Measurements from ENCODE around the gene AMIGO1.

DNA sequence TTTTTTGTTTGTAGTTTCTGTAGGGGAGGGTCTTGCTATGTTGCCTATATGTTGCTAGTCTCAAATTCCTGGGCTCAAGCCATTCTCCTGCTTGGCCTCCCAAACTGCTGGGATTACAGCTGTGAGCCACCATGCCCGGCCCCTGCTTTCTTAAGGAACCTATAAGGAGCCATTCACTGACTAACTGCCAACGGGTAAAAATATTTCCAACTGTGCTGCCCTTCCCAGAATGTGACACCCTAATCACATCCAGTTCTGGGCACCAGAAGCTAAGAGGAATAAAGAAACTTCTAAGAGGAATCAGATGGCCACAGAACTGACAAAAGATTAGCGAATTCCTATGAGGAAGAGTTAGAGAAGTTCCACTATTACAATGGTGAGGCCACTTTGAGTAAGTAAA, 36.7 kb downstream of the AMIGO1 start:
- TF ChIP-seq, protein P1, sequence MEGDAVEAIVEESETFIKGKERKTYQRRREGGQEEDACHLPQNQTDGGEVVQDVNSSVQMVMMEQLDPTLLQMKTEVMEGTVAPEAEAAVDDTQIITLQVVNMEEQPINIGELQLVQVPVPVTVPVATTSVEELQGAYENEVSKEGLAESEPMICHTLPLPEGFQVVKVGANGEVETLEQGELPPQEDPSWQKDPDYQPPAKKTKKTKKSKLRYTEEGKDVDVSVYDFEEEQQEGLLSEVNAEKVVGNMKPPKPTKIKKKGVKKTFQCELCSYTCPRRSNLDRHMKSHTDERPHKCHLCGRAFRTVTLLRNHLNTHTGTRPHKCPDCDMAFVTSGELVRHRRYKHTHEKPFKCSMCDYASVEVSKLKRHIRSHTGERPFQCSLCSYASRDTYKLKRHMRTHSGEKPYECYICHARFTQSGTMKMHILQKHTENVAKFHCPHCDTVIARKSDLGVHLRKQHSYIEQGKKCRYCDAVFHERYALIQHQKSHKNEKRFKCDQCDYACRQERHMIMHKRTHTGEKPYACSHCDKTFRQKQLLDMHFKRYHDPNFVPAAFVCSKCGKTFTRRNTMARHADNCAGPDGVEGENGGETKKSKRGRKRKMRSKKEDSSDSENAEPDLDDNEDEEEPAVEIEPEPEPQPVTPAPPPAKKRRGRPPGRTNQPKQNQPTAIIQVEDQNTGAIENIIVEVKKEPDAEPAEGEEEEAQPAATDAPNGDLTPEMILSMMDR (IDR thresholded peaks at IDR 0.05), result no peak
- TF ChIP-seq POLR2A (IDR thresholded peaks at IDR 0.05), result no peak

All from esophagus squamous epithelium (tissue), 4 donors.